H1 (cell line): ENCODE measurements around the gene PCDHB13. TPM values are rescaled to one million over a fixed set of nuclear protein-coding genes. Genes with fewer than 3 reads are reported as not detected.
"Not testable (repeated sequence)": the region's sequence is repeated elsewhere in the genome, so short reads cannot be mapped to it uniquely, and the experiment has no call there.

Experiments used
- CTCF ChIA-PET: fragments of 300-600 bp; sonication (Branson Sonifier 250); formaldehyde crosslinking; loops from one replicate; lab custom pipeline; 2021; ENCODE audit not compliant: partially characterized antibody; lab: Charles Lee
- POLR2A ChIA-PET: fragments of 300-600 bp; sonication (Branson Sonifier 250); formaldehyde crosslinking; loops from one replicate; lab custom pipeline; 2021; ENCODE audit warnings: inconsistent platforms; ENCODE audit not compliant: partially characterized antibody; lab: Charles Lee
- DNase-seq, 2 experiments: peaks; one replicate each; pipeline versions ENCODE4 v3.0.0 to v3.0.0-alpha.2; 2010 to 2022; ENCODE audit warnings: low spot score in 2 of 2, low read depth in 1 of 2, mixed read lengths in 1 of 2
- FAIRE-seq: peaks from 2 replicates; lab custom pipeline; 2011; peaks lifted over from hg19 to GRCh38; lab: Jason Lieb, UNC
- H2AFZ ChIP-seq: 2 replicates; pipeline ENCODE4 v1.8.1; 2012; ENCODE audit warnings: low read length, inconsistent platforms
- H2AK5ac ChIP-seq: 2 replicates; pipeline ENCODE4 v1.6.1; 2013; ENCODE audit warnings: low read depth, low read length
- H2BK120ac ChIP-seq: replicated peaks from 2 replicates; pipeline ENCODE3; 2013; ENCODE audit warnings: low read depth, low read length, inconsistent platforms
- H2BK12ac ChIP-seq: 2 replicates; pipeline ENCODE4 v1.6.1; 2013; ENCODE audit warnings: low read depth, low read length
- H2BK15ac ChIP-seq: 2 replicates; pipeline ENCODE4 v1.6.1; 2013; ENCODE audit warnings: low read length
- H2BK20ac ChIP-seq: 2 replicates; pipeline ENCODE4 v1.6.1; 2013; ENCODE audit warnings: low read length
- H2BK5ac ChIP-seq: 2 replicates; pipeline ENCODE4 v1.6.1; 2013; ENCODE audit warnings: low read depth, low read length
- H3K14ac ChIP-seq: 2 replicates; pipeline ENCODE4 v1.6.1; 2013; ENCODE audit warnings: inconsistent platforms; ENCODE audit not compliant: insufficient read length
- H3K18ac ChIP-seq: 2 replicates; pipeline ENCODE4 v1.6.1; 2013; ENCODE audit warnings: low read length; ENCODE audit errors: extremely low read depth
- H3K23ac ChIP-seq: 2 replicates; pipeline ENCODE4 v1.6.1; 2013; ENCODE audit warnings: inconsistent platforms; ENCODE audit not compliant: insufficient read length
- H3K23me2 ChIP-seq: 2 replicates; pipeline ENCODE4 v1.6.1; 2013; ENCODE audit warnings: low read depth, low read length
- H3K27ac ChIP-seq: 2 replicates; pipeline ENCODE4 v1.6.1; 2011; ENCODE audit warnings: low read depth, low read length, inconsistent platforms
- H3K27me3 ChIP-seq, 4 experiments: replicated peaks in 1 of 4; 1 replicate in 1 of 4; 2 replicates in 3 of 4; pipeline versions ENCODE4 v1.6.1 to v1.8.1; 2011 to 2013; ENCODE audit warnings: low read length in 3 of 4, mild to moderate bottlenecking in 3 of 4, inconsistent platforms in 2 of 4, mixed read lengths in 2 of 4, moderate library complexity in 1 of 4; ENCODE audit not compliant: control insufficient read depth in 3 of 4, insufficient read depth in 3 of 4; ENCODE audit errors: extremely low read depth in 1 of 4
- H3K36me3 ChIP-seq, 4 experiments: 2 replicates each; pipeline versions ENCODE4 v1.6.1 to v1.8.1; 2011 to 2013; ENCODE audit warnings: mild to moderate bottlenecking in 4 of 4, low read length in 3 of 4, moderate library complexity in 2 of 4, control low read depth in 1 of 4, inconsistent platforms in 1 of 4; ENCODE audit not compliant: insufficient read depth in 4 of 4, control insufficient read depth in 2 of 4
- H3K4ac ChIP-seq: replicated peaks from 2 replicates; pipeline ENCODE3; 2013; ENCODE audit warnings: low read length, low read depth, mixed read lengths, inconsistent platforms; ENCODE audit not compliant: insufficient read length
- H3K4me1 ChIP-seq, 4 experiments: replicated peaks in 1 of 4; 1 replicate in 1 of 4; 2 replicates in 3 of 4; pipeline versions ENCODE4 v1.6.1 to v1.8.1; 2011 to 2013; ENCODE audit warnings: low read length in 3 of 4, inconsistent platforms in 2 of 4, mixed read lengths in 1 of 4; ENCODE audit not compliant: insufficient read depth in 4 of 4, control insufficient read depth in 3 of 4
- H3K4me2 ChIP-seq, 2 experiments: 2 replicates each; pipeline versions ENCODE4 v1.6.1 to v1.8.1; 2011 to 2013; ENCODE audit warnings: low read depth in 2 of 2, low read length in 2 of 2, control low read depth in 1 of 2, inconsistent platforms in 1 of 2, mild to moderate bottlenecking in 1 of 2; ENCODE audit not compliant: insufficient read depth in 1 of 2
- H3K4me3 ChIP-seq, 4 experiments: fragments of 200-600, 300-600 bp in 1 of 4; sonication (generic), shearing (Covaris generic), sonication (Bioruptor Twin) in 1 of 4; 2 replicates each; pipeline versions ENCODE4 v1.5.1 to v1.8.1; 2011 to 2016; ENCODE audit warnings: low read length in 4 of 4, low read depth in 3 of 4, control low read depth in 2 of 4, inconsistent platforms in 2 of 4, mild to moderate bottlenecking in 2 of 4, mixed read lengths in 1 of 4, moderate library complexity in 1 of 4; ENCODE audit not compliant: insufficient read depth in 2 of 4; ENCODE audit errors: extremely low read depth in 1 of 4
- H3K56ac ChIP-seq: replicated peaks from 2 replicates; pipeline ENCODE3; 2013; ENCODE audit warnings: low read depth, mild to moderate bottlenecking, mixed read lengths, low read length, inconsistent platforms; ENCODE audit not compliant: insufficient read length
- H3K79me1 ChIP-seq: 2 replicates; pipeline ENCODE4 v1.6.1; 2013; ENCODE audit warnings: low read depth, low read length, control low read depth
- H3K79me2 ChIP-seq, 2 experiments: 2 replicates each; pipeline versions ENCODE4 v1.6.1 to v1.8.1; 2012 to 2013; ENCODE audit warnings: low read length in 2 of 2, mild to moderate bottlenecking in 2 of 2, inconsistent platforms in 1 of 2; ENCODE audit not compliant: insufficient read depth in 2 of 2, control insufficient read depth in 1 of 2
- H3K9ac ChIP-seq, 4 experiments: replicated peaks in 1 of 4; 1 replicate in 1 of 4; 2 replicates in 3 of 4; pipeline versions ENCODE4 v1.6.1 to v1.8.1; 2011 to 2013; ENCODE audit warnings: low read depth in 3 of 4, low read length in 3 of 4, control low read depth in 2 of 4, mild to moderate bottlenecking in 2 of 4, moderate library complexity in 2 of 4, inconsistent platforms in 1 of 4; ENCODE audit errors: extremely low read depth in 1 of 4
- H3K9me3 ChIP-seq, 2 experiments: 2 replicates each; pipeline versions ENCODE4 v1.6.1 to v1.8.1; 2012 to 2013; ENCODE audit warnings: mild to moderate bottlenecking in 2 of 2, moderate library complexity in 2 of 2, control low read depth in 1 of 2, inconsistent platforms in 1 of 2, low read depth in 1 of 2, low read length in 1 of 2, mixed read lengths in 1 of 2; ENCODE audit not compliant: insufficient read depth in 2 of 2
- H4K20me1 ChIP-seq, 2 experiments: replicated peaks in 1 of 2; 2 replicates each; pipeline versions ENCODE3 to v1.8.1; 2011 to 2013; ENCODE audit warnings: inconsistent platforms in 2 of 2, low read length in 2 of 2, mild to moderate bottlenecking in 1 of 2; ENCODE audit not compliant: insufficient read depth in 2 of 2, control insufficient read depth in 1 of 2
- H4K5ac ChIP-seq: 2 replicates; pipeline ENCODE4 v1.6.1; 2013; ENCODE audit warnings: low read length, low read depth, mixed read lengths, inconsistent platforms; ENCODE audit not compliant: insufficient read length
- H4K8ac ChIP-seq: 2 replicates; pipeline ENCODE4 v1.8.0; 2013; ENCODE audit warnings: mild to moderate bottlenecking, moderate library complexity, low read length, inconsistent platforms; ENCODE audit not compliant: insufficient read depth; ENCODE audit errors: extremely low read depth
- H4K91ac ChIP-seq: replicated peaks from 2 replicates; pipeline ENCODE3; 2013; ENCODE audit warnings: low read length, mixed read lengths, inconsistent platforms; ENCODE audit not compliant: insufficient read length
- WGBS, 2 experiments: shearing (Covaris generic) in 1 of 2; methylation state at CpG; one replicate each; pipeline versions ENCODE4 v1.1.6 to v1.1.7; 2013 to 2015; ENCODE audit warnings: low lambda C conversion rate in 2 of 2, mixed read lengths in 2 of 2, inconsistent platforms in 1 of 2, low coverage in 1 of 2, missing lambda C conversion rate in 1 of 2; ENCODE audit not compliant: insufficient replicate concordance in 2 of 2, insufficient coverage in 1 of 2, insufficient read length in 1 of 2; ENCODE audit errors: extremely low coverage in 1 of 2, missing lambda C conversion rate in 1 of 2; 5-methylcytosine and 5-hydroxymethylcytosine counted together
- polyA plus RNA-seq, 7 experiments: library from polyadenylated mRNA; depleted of rRNA in 3 of 7; stranded (reverse) in 5 of 7; unstranded in 2 of 7; fragments of >200 nt in 5 of 7; fragments of 200-250 nt in 2 of 7; gene quantifications; 1 replicate in 5 of 7; 2 replicates in 1 of 7; 4 replicates in 1 of 7; pipeline versions ENCODE4 v1.2.1 to v1.2.3, GENCODE V29; 2011 to 2013; ENCODE audit warnings: missing spikeins in 2 of 7, mixed read lengths in 2 of 7
- total RNA-seq: library from RNA; stranded (reverse); fragmentation: NEBNext Ultra II Directional; extraction: Animal tissue kit (Norgen Biotek cat#: 25700); gene quantifications from 2 replicates; pipeline ENCODE4 v1.2.1, GENCODE V29; 2021

Gene PCDHB13
- total and polyA plus RNA-seq, 2 of the 8 experiments (the other 6 are each of a cell fraction or from before 2014, with no cell fraction given) = 1.1 to 1.4 TPM

DNA sequence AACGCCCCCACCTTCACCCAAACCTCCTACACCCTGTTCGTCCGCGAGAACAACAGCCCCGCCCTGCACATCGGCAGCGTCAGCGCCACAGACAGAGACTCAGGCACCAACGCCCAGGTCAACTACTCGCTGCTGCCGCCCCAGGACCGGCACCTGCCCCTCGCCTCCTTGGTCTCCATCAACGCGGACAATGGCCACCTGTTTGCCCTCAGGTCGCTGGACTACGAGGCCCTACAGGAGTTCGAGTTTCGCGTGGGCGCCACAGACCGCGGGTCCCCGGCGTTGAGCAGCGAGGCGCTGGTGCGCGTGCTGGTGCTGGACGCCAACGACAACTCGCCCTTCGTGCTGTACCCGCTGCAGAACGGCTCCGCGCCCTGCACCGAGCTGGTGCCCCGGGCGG, 11.1 kb downstream of the PCDHB13 start:
- H3K18ac ChIP-seq, H3K4ac ChIP-seq, H3K4me1 ChIP-seq, H2BK120ac ChIP-seq, H2BK20ac ChIP-seq, H3K79me1 ChIP-seq, H3K79me2 ChIP-seq, H3K27me3 ChIP-seq, H3K56ac ChIP-seq, H2AK5ac ChIP-seq, POLR2A ChIA-PET, H2BK5ac ChIP-seq, H3K4me3 ChIP-seq, H3K36me3 ChIP-seq, H3K14ac ChIP-seq, H3K23ac ChIP-seq, H2BK12ac ChIP-seq, H2AFZ ChIP-seq, H3K9me3 ChIP-seq, H4K91ac ChIP-seq, H3K27ac ChIP-seq, H3K4me2 ChIP-seq, DNase-seq, H3K9ac ChIP-seq, H4K5ac ChIP-seq, H4K20me1 ChIP-seq, H3K23me2 ChIP-seq, FAIRE-seq, H4K8ac ChIP-seq, H2BK15ac ChIP-seq: not testable (repeated sequence)
- 97% methylated on average over 25 of the region's 40 CpGs; no CpG with 5 or more reads in 1 of the 2 experiments for WGBS, 2 experiments
- CTCF ChIA-PET = interaction anchor here (1.1 to 3.6 kb wide), 12 partner anchors 8 to 339 kb away, joined by 3 to 43 read pairs (median 19); partner anchors contain the start of genes PCDHB11, PCDHB13, PCDHB16 and PCDHB2

DNA sequence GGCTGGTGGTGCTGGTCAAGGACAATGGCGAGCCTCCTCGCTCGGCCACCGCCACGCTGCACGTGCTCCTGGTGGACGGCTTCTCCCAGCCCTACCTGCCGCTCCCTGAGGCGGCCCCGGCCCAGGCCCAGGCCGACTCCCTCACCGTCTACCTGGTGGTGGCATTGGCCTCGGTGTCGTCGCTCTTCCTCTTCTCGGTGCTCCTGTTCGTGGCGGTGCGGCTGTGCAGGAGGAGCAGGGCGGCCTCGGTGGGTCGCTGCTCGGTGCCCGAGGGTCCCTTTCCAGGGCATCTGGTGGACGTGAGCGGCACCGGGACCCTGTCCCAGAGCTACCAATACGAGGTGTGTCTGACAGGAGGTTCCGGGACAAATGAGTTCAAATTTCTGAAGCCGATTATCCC, 11.7 kb downstream of the PCDHB13 start:
- H4K5ac ChIP-seq, H2AFZ ChIP-seq, H4K20me1 ChIP-seq, H2BK20ac ChIP-seq, H3K4me3 ChIP-seq, H3K36me3 ChIP-seq, H3K4me2 ChIP-seq, H3K14ac ChIP-seq, H3K23ac ChIP-seq, H3K4ac ChIP-seq, H2BK12ac ChIP-seq, FAIRE-seq, H3K79me1 ChIP-seq, H3K56ac ChIP-seq, DNase-seq, H3K27ac ChIP-seq, H4K8ac ChIP-seq, H2BK120ac ChIP-seq, H2BK5ac ChIP-seq, H3K23me2 ChIP-seq, H3K4me1 ChIP-seq, H3K18ac ChIP-seq, H2AK5ac ChIP-seq, H2BK15ac ChIP-seq, H4K91ac ChIP-seq, H3K27me3 ChIP-seq, H3K9me3 ChIP-seq, H3K79me2 ChIP-seq, H3K9ac ChIP-seq: not testable (repeated sequence)
- POLR2A ChIA-PET = interaction anchor here (0.9 kb wide), 1 partner anchor 95 kb away, joined by 3 read pairs; no protein-coding TSS in a partner anchor
- WGBS, 2 experiments = 100% methylated on average over 10 of the region's 30 CpGs; no CpG with 5 or more reads in 1 of the 2 experiments
- CTCF ChIA-PET = interaction anchor here (0.9 to 2.1 kb wide), 11 partner anchors 9 to 289 kb away, joined by 3 to 6 read pairs (median 4); partner anchors contain the start of genes PCDHB13, PCDHGA10, PCDHGA2 and PCDHGB6
